HG03064 (cell line): ENCODE results near the gene RERE.

Source experiments
- ATAC-seq: cut with Tn5 transposase; IDR thresholded peaks from one replicate; pipeline ENCODE4 v1.9.1; 2021; ENCODE audit warnings: low read depth; ENCODE audit not compliant: unreplicated experiment

The RERE gene

DNA sequence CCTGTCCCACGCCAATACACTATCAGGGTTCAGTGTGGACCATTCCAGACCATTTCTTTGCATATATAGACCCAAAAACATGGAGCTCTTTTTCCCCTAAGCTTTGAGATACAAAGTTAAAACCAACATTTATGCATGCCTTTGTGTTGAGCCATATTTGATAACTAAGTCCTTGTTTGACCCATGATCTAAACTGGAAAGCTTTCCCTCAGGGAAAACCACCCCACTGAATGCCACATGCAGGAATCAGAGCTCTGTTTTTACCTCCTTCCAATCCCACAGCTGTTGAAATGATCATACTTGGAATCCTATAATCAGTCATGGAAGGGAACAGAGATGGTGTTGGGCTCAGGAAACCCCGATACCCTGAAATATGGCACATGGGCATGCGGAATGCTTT, 514.3 kb downstream of the RERE start:
- ATAC-seq, result no peak
